ENCODE measurements around the gene SLC26A1. TPM values are rescaled to one million over a fixed set of nuclear protein-coding genes. Genes with fewer than 3 reads are reported as not detected.

Gene SLC26A1
- under 0.01 and 0.13 TPM in 2 replicates for total RNA-seq

GRCh38 chr4:993111-994029, at the start of gene SLC26A1:
SLC26A1 (minus strand) TSS chr4:993404; CDS start chr4:991703, 1,701 bp downstream.
- no peak within 1 kb of the TSS for H3K4me3 ChIP-seq (ENCODE audit: low read depth, low read length)
- peaks cover 14% of the 10 kb centered on the region for H3K27me3 ChIP-seq (ENCODE audit: control insufficient read depth, insufficient read depth, low read length)
- FAIRE-seq: no peak
- DNase-seq (ENCODE audit: low read depth): no peak
- peaks cover 5% of the 10 kb centered on the region for H3K36me3 ChIP-seq (ENCODE audit: control insufficient read depth, insufficient read depth, low read length)
- no peak for TF ChIP-seq CTCF (IDR thresholded peaks at IDR 0.05; ENCODE audit: insufficient read depth, low read length, severe bottlenecking)

- TF ChIP-seq CTCF (IDR thresholded peaks at IDR 0.05; ENCODE audit: insufficient read depth, low read length, severe bottlenecking): no peak
- Histone ChIP-seq H3K36me3 (ENCODE audit: control insufficient read depth, insufficient read depth, low read length) (no peaks in the 10 kb centered on the region), H3K4me3 (ENCODE audit: low read depth, low read length) (no peak overlapping the region), H3K27me3 (ENCODE audit: control insufficient read depth, insufficient read depth, low read length) (no peaks in the 10 kb centered on the region)
- FAIRE-seq (no peak), DNase-seq (ENCODE audit: low read depth) (no peak)
Measured at GRCh38 chr4:1042352-1043055, 49.3 kb upstream of the SLC26A1 start.

- Histone ChIP-seq H3K36me3 (ENCODE audit: control insufficient read depth, insufficient read depth, low read length) (no peaks in the 10 kb centered on the region), H3K27me3 (ENCODE audit: control insufficient read depth, insufficient read depth, low read length) (no peaks in the 10 kb centered on the region), H3K4me3 (ENCODE audit: low read depth, low read length) (no peak overlapping the region)
- FAIRE-seq (no peak), DNase-seq (ENCODE audit: low read depth) (no peak)
- TF ChIP-seq CTCF (IDR thresholded peaks at IDR 0.05; ENCODE audit: insufficient read depth, low read length, severe bottlenecking): no peak
Measured at GRCh38 chr4:1041936-1042330, 48.7 kb upstream of the SLC26A1 start.

- H3K27me3 ChIP-seq (ENCODE audit: control insufficient read depth, insufficient read depth, low read length): no peaks in the 10 kb centered on the region
- no peak for TF ChIP-seq CTCF (IDR thresholded peaks at IDR 0.05; ENCODE audit: insufficient read depth, low read length, severe bottlenecking)
- H3K36me3 ChIP-seq (ENCODE audit: control insufficient read depth, insufficient read depth, low read length): no peaks in the 10 kb centered on the region
- peak; percentile 40 for DNase-seq (ENCODE audit: low read depth)
- no peak overlapping the region for H3K4me3 ChIP-seq (ENCODE audit: low read depth, low read length)
- FAIRE-seq: peak; percentile 68
Measured at GRCh38 chr4:1041147-1041935, 48.1 kb upstream of the SLC26A1 start.

GRCh38 chr4:1040344-1041146, 47.3 kb upstream of the SLC26A1 start:
- FAIRE-seq (peak; percentile 87), DNase-seq (ENCODE audit: low read depth) (no peak)
- Histone ChIP-seq H3K27me3 (ENCODE audit: control insufficient read depth, insufficient read depth, low read length) (no peaks in the 10 kb centered on the region), H3K36me3 (ENCODE audit: control insufficient read depth, insufficient read depth, low read length) (no peaks in the 10 kb centered on the region), H3K4me3 (ENCODE audit: low read depth, low read length) (no peak overlapping the region)
- TF ChIP-seq CTCF (IDR thresholded peaks at IDR 0.05; ENCODE audit: insufficient read depth, low read length, severe bottlenecking): no peak
